PC-3 (cell line): ENCODE data around the gene RHOT2. TPM values are rescaled to one million over a fixed set of nuclear protein-coding genes. Genes with fewer than 3 reads are reported as not detected.
A peak's percentile ranks its signal among the peaks of the same experiment; 100 is the strongest.

Source experiments
- ATAC-seq: fragments of 200-7000 bp; cut with Tn5 transposase; 2 replicates; pipeline ENCODE4 v1.9.1; 2020; ENCODE audit warnings: mild to moderate bottlenecking, moderate library complexity
- BruUV-seq: library from RNA; stranded (reverse); fragments of 400-500 nt; replicated peaks from 2 replicates; lab custom pipeline; 2021; lab: Mats Ljungman, UMichigan
- CTCF ChIA-PET: fragments of 300-600 bp; sonication (Branson Sonifier 250); formaldehyde crosslinking; loops from one replicate; lab custom pipeline; 2022; ENCODE audit warnings: antibody characterized with exemption; lab: Charles Lee
- POLR2A ChIA-PET: fragments of 300-600 bp; sonication (Branson Sonifier 250); formaldehyde crosslinking; loops from one replicate; lab custom pipeline; 2022; ENCODE audit warnings: antibody characterized with exemption; ENCODE audit not compliant: unreplicated experiment; lab: Charles Lee
- DNase-seq: peaks from one replicate; pipeline ENCODE4 v3.0.0-alpha.2; 2015
- H2AFZ ChIP-seq: fragments of 300-600 bp; sonication (generic); 2 replicates; pipeline ENCODE4 v1.6.0; 2016; ENCODE audit warnings: antibody characterized with exemption, low read length
- H3F3A ChIP-seq: fragments of 300-600 bp; sonication (generic); one replicate; pipeline ENCODE4 v1.6.0; 2017; ENCODE audit warnings: antibody characterized with exemption, low read length, control low read depth, mild to moderate bottlenecking; ENCODE audit not compliant: unreplicated experiment
- H3K27ac ChIP-seq: fragments of 300-600 bp; sonication (generic); 2 replicates; pipeline ENCODE4 v1.5.1; 2016; ENCODE audit warnings: mild to moderate bottlenecking, low read length
- H3K27me3 ChIP-seq: fragments of 300-600 bp; sonication (generic); 2 replicates; pipeline ENCODE4 v1.6.1; 2016; ENCODE audit warnings: low read length, mixed read lengths
- H3K36me3 ChIP-seq: fragments of 300-600 bp; sonication (generic); 2 replicates; pipeline ENCODE4 v1.6.1; 2016; ENCODE audit warnings: low read depth, mixed run types, low read length, mixed read lengths
- H3K4me1 ChIP-seq: fragments of 300-600 bp; sonication (generic); 2 replicates; pipeline ENCODE4 v1.5.1; 2016; ENCODE audit warnings: low read length; ENCODE audit not compliant: insufficient read depth
- H3K4me2 ChIP-seq: fragments of 300-600 bp; sonication (generic); 2 replicates; pipeline ENCODE4 v1.6.0; 2016; ENCODE audit warnings: low read length
- H3K4me3 ChIP-seq: fragments of 300-600 bp; sonication (generic); 2 replicates; pipeline ENCODE4 v1.5.1; 2016; ENCODE audit warnings: mild to moderate bottlenecking, low read length, mixed read lengths
- H3K79me2 ChIP-seq: fragments of 300-600 bp; sonication (generic); 2 replicates; pipeline ENCODE4 v1.6.1; 2017; ENCODE audit warnings: low read length, mixed read lengths
- H3K9ac ChIP-seq: fragments of 300-600 bp; sonication (generic); 2 replicates; pipeline ENCODE4 v1.6.0; 2016; ENCODE audit warnings: mild to moderate bottlenecking, low read length
- H3K9me2 ChIP-seq: fragments of 300-600 bp; sonication (generic); replicated peaks from 2 replicates; pipeline ENCODE4 v1.6.1; 2016; ENCODE audit warnings: mixed run types, low read length, mixed read lengths
- H3K9me3 ChIP-seq: fragments of 300-600 bp; sonication (generic); 2 replicates; pipeline ENCODE4 v1.6.1; 2016; ENCODE audit warnings: low read length, mixed read lengths
- H4K20me1 ChIP-seq: fragments of 300-600 bp; sonication (generic); 2 replicates; pipeline ENCODE4 v1.6.1; 2016; ENCODE audit warnings: low read length, mixed read lengths
- EZH2 ChIP-seq: fragments of 300-600 bp; sonication (generic); IDR thresholded peaks from one replicate; pipeline ENCODE4 v1.6.1; 2017; ENCODE audit warnings: antibody characterized with exemption, mild to moderate bottlenecking, low read length; ENCODE audit not compliant: unreplicated experiment
- EZH2phosphoT487 ChIP-seq: fragments of 300-600 bp; sonication (generic); IDR thresholded peaks from 2 replicates; pipeline ENCODE4 v1.6.1; 2018; ENCODE audit warnings: mild to moderate bottlenecking, antibody characterized with exemption, low read length, borderline replicate concordance
- intact Hi-C: fragments of 100-400 bp; cut with micrococcal nuclease; formaldehyde crosslinking; loops from 2 replicates; pipeline ENCODE4 v1.9.0; 2023
- total RNA-seq: library from RNA; depleted of rRNA; stranded (reverse); fragments of >200 nt; gene quantifications from 2 replicates; pipeline ENCODE4 v1.2.3, GENCODE V29; 2014
- TF ChIP-seq, protein P1 (sequence below): fragments of 300-600 bp; sonication (generic); conservative IDR thresholded peaks from 2 replicates; pipeline ENCODE4 v1.5.1; 2017; ENCODE audit warnings: antibody characterized with exemption, low read depth, mild to moderate bottlenecking, low read length

The RHOT2 gene
- total RNA-seq, 1 experiment from 2014 or later = 93.0 TPM

DNA sequence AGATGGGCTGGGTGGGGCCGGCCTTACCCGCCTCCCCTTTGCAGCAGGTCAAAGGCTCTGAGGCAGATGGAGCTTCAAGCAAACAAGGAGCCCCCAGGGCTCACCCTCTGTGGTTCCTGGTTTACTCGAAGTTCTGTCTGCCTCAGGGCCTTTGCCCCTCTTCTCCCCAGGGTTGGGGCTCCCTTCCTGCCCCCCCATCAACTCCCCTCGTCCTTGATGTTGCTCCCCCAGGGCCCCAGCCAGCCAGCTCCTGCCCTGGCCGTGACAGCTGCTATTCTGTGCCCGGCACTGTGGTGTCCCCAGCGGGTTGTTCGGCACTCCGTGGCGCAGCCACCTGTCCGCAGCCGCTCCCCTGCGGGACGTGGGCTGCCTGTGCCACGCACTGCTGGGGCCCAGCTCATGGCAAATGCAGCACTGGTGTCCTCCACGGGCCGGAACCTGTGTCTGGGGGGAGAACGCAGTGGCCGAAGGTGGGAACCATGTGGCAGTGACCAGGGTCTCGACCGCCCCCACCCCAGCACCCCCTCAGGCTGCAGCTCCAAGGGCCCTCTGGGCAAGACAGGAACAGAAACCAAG lies 42.7 kb downstream of the RHOT2 start:
- H3K36me3 ChIP-seq = no peaks in the 10 kb centered on the region
- ChIA-PET POLR2A (no interaction called here), CTCF (no interaction called here)
- H3K9me2 ChIP-seq = no peaks in the 10 kb centered on the region
- DNase-seq (no peak), ATAC-seq (no peak)
- intact Hi-C loops = loop anchor here (10.0 kb wide), 1 partner anchor 74 kb away; the partner anchor contains the start of genes CHTF18 and RPUSD1
- no peak overlapping the region for H3K4me2 ChIP-seq
- no TSS peak for BruUV-seq
- H3K4me1 ChIP-seq = peaks cover 16% of the 10 kb centered on the region
- H3K9me3 ChIP-seq = no peaks in the 10 kb centered on the region
- TF ChIP-seq, protein P1, sequence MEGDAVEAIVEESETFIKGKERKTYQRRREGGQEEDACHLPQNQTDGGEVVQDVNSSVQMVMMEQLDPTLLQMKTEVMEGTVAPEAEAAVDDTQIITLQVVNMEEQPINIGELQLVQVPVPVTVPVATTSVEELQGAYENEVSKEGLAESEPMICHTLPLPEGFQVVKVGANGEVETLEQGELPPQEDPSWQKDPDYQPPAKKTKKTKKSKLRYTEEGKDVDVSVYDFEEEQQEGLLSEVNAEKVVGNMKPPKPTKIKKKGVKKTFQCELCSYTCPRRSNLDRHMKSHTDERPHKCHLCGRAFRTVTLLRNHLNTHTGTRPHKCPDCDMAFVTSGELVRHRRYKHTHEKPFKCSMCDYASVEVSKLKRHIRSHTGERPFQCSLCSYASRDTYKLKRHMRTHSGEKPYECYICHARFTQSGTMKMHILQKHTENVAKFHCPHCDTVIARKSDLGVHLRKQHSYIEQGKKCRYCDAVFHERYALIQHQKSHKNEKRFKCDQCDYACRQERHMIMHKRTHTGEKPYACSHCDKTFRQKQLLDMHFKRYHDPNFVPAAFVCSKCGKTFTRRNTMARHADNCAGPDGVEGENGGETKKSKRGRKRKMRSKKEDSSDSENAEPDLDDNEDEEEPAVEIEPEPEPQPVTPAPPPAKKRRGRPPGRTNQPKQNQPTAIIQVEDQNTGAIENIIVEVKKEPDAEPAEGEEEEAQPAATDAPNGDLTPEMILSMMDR = no peak
- no peak for TF ChIP-seq EZH2phosphoT487
- no peak for TF ChIP-seq EZH2
- no peak overlapping the region for H3K4me3 ChIP-seq
- peaks cover 4% of the 10 kb centered on the region; the same call in 1 of the 2 replicates for H3K79me2 ChIP-seq
- H4K20me1 ChIP-seq = no peaks in the 10 kb centered on the region
- H3F3A ChIP-seq = no peaks in the 10 kb centered on the region
- H2AFZ ChIP-seq = no peak overlapping the region
- no peak overlapping the region for H3K9ac ChIP-seq
- H3K27me3 ChIP-seq = peaks cover 26% of the 10 kb centered on the region
- H3K27ac ChIP-seq = no peak overlapping the region

DNA sequence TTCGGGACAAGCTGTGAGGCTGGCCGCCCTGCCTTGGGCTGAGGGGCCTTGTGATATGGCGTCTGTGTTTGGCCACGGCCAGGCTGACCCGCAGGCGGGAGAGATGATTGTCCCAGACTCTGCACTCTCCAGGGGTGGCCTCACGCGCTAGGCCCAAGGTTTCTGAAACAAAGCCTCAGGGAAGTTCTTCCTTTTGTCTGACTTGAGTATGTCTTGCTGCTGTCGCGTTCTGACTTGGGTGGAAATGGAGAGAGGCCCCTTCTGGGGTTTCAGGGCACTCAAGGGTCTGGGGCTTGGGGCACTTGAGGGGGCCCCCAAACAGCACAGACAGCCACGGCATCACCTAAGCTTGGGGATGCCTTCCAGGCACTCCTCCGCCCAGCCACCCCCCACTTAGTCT lies 43.2 kb downstream of the RHOT2 start:
- H3K4me1 ChIP-seq = peaks cover 16% of the 10 kb centered on the region
- H3K9ac ChIP-seq = no peak overlapping the region
- peaks cover 8% of the 10 kb centered on the region for H3K79me2 ChIP-seq
- H3F3A ChIP-seq = no peaks in the 10 kb centered on the region
- no peaks in the 10 kb centered on the region for H4K20me1 ChIP-seq
- H3K36me3 ChIP-seq = no peaks in the 10 kb centered on the region
- no peak for TF ChIP-seq EZH2
- BruUV-seq = no TSS peak
- DNase-seq = no peak
- H3K4me2 ChIP-seq = no peak overlapping the region
- H3K4me3 ChIP-seq = no peak overlapping the region
- CTCF ChIA-PET = no interaction called here
- peaks cover 26% of the 10 kb centered on the region for H3K27me3 ChIP-seq
- no peak overlapping the region for H2AFZ ChIP-seq
- H3K27ac ChIP-seq = no peak overlapping the region
- H3K9me3 ChIP-seq = no peaks in the 10 kb centered on the region
- POLR2A ChIA-PET = no interaction called here
- intact Hi-C loops = loop anchor here (10.0 kb wide), 1 partner anchor 74 kb away; the partner anchor contains the start of genes CHTF18 and RPUSD1
- no peaks in the 10 kb centered on the region for H3K9me2 ChIP-seq
- ATAC-seq = no peak

DNA sequence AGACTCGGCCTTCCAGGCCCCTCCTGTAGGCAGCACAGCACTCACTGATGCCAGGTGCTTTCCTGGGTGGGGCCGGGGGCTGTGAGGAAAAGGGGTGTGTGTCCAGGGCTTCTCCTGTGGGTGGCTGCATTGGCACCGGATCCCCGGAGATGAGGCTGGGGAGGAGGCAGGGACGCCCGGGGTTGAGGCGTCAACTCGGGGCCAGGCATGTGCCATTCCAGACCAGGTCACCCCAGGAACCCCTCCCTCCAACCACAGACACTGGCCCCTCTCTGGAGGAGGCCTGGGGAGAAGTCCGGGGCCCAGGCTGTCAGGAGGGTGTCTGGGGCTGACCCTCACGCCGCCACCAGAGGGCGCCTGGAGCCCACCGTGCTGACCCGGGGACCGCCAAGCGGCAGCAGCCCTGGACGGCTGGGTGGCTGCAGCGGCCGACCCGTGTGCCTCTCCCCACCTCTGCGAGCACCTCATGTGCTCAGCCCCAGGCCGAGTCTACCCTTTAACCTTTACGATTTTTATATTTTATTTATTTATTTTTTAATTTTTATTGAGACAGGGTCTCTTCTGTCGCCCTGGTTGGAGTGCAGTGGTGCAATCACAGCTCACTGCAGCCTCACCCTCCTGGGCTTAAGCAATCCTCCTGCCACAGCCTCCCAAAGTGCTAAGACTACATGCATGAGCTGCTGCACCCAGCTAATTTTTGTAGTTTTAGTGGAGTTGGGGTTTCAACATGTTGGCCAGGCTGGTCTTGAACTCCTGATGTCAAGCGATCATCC lies 43.8 kb downstream of the RHOT2 start:
- intact Hi-C loops = loop anchor here (1.0 to 10.0 kb wide), 2 partner anchors 9 to 73 kb away; partner anchors contain the start of genes CHTF18 and RPUSD1
- DNase-seq = peak; percentile 70

More for the DNA sequence above, 43.8 kb downstream of the RHOT2 start:
- Histone ChIP-seq H4K20me1 (peaks cover 4% of the 10 kb centered on the region; the same call in 1 of the 2 replicates), H3K36me3 (no peaks in the 10 kb centered on the region), H2AFZ (no peak overlapping the region), H3K9me3 (no peaks in the 10 kb centered on the region), H3F3A (no peaks in the 10 kb centered on the region), H3K4me3 (no peak overlapping the region), H3K4me1 (peaks cover 22% of the 10 kb centered on the region), H3K27me3 (peaks cover 19% of the 10 kb centered on the region), H3K9me2 (no peaks in the 10 kb centered on the region), H3K27ac (no peak overlapping the region), H3K79me2 (peaks cover 15% of the 10 kb centered on the region), H3K4me2 (no peak overlapping the region), H3K9ac (no peak overlapping the region)
- ChIA-PET CTCF (interaction anchor here (1.0 to 1.3 kb wide), 5 partner anchors 14 to 84 kb away, joined by 3 to 6 read pairs (median 5); partner anchors contain the start of genes CCDC78, CHTF18, CIAO3 and RPUSD1), POLR2A (interaction anchor here (1.2 to 1.3 kb wide), 2 partner anchors 9 to 17 kb away, joined by 5 to 6 read pairs; partner anchors contain the start of gene ANTKMT)
- TF ChIP-seq EZH2phosphoT487 (no peak), EZH2 (no peak)
- TF ChIP-seq, protein P1 = peak; percentile 71
- peak; percentile 36 for ATAC-seq
- no TSS peak for BruUV-seq
